HEK293 (cell line): ENCODE data around the gene TXNDC11.
A peak's percentile ranks its signal among the peaks of the same experiment; 100 is the strongest.

Experiments used
- CTCF ChIA-PET: fragments of 350-600 bp; formaldehyde crosslinking; extraction: SDS; loops from one replicate; lab custom pipeline; 2021; ENCODE audit warnings: antibody characterized with exemption; lab: Yijun Ruan, JAX
- POLR2A ChIA-PET: fragments of 300-600 bp; formaldehyde crosslinking; extraction: SDS; loops from one replicate; lab custom pipeline; 2020; ENCODE audit warnings: antibody characterized with exemption, inconsistent platforms; lab: Yijun Ruan, JAX
- H3K27ac ChIP-seq: fragments of 200-500 bp; sonication (Bioruptor generic); 2 replicates; pipeline ENCODE4 v1.5.1; 2014; ENCODE audit warnings: low read depth, low read length, control low read depth, inconsistent platforms; ENCODE audit errors: extremely low read depth
- H3K36me3 ChIP-seq, 2 experiments: fragments of 200-500 bp in 1 of 2; sonication (Bioruptor generic) in 1 of 2; 1 replicate in 1 of 2; 2 replicates in 1 of 2; pipeline ENCODE4 v1.5.1; 2014 to 2017; ENCODE audit warnings: inconsistent platforms in 2 of 2, low read length in 2 of 2; ENCODE audit not compliant: control insufficient read depth in 2 of 2, insufficient read depth in 1 of 2
- H3K4me1 ChIP-seq: fragments of 200-500 bp; sonication (Bioruptor generic); 2 replicates; pipeline ENCODE4 v1.5.1; 2014; ENCODE audit warnings: mild to moderate bottlenecking, low read length, inconsistent platforms; ENCODE audit not compliant: control insufficient read depth, insufficient read depth
- H3K4me3 ChIP-seq: 2 replicates; pipeline ENCODE4 v1.5.1; 2011; ENCODE audit warnings: low read depth, mild to moderate bottlenecking, control low read depth, low read length, moderate library complexity
- H3K9me3 ChIP-seq: fragments of 200-500 bp; sonication (Bioruptor generic); 2 replicates; pipeline ENCODE4 v1.5.1; 2014; ENCODE audit warnings: low read depth, low read length, inconsistent platforms; ENCODE audit not compliant: control insufficient read depth, insufficient read depth
- EGR2 ChIP-seq: fragments of 450-650 bp; formaldehyde crosslinking; IDR thresholded peaks from 2 replicates; pipeline ENCODE4 v1.5.1; 2016; ENCODE audit warnings: low read depth, missing biosample characterization, missing genetic modification characterization
- HOXD13 ChIP-seq: sonication (generic); formaldehyde crosslinking; IDR thresholded peaks from 2 replicates; pipeline ENCODE4 v1.8.0; 2022; ENCODE audit warnings: missing genetic modification reagents, borderline replicate concordance
- KLF8 ChIP-seq: fragments of 450-650 bp; formaldehyde crosslinking; IDR thresholded peaks from 2 replicates; pipeline ENCODE4 v1.5.1; 2016; ENCODE audit warnings: missing biosample characterization, missing genetic modification characterization
- ZEB2 ChIP-seq: fragments of 450-650 bp; formaldehyde crosslinking; IDR thresholded peaks from 2 replicates; pipeline ENCODE4 v1.5.1; 2016; ENCODE audit warnings: missing biosample characterization, missing genetic modification characterization
- ZFHX2 ChIP-seq: fragments of 450-650 bp; formaldehyde crosslinking; conservative IDR thresholded peaks from 2 replicates; pipeline ENCODE4 v1.5.1; 2016; ENCODE audit warnings: missing biosample characterization, missing genetic modification characterization
- ZIC2 ChIP-seq: fragments of 450-650 bp; formaldehyde crosslinking; IDR thresholded peaks from 2 replicates; pipeline ENCODE4 v1.5.1; 2016; ENCODE audit warnings: missing biosample characterization, missing genetic modification characterization
- ZNF112 ChIP-seq: fragments of 450-650 bp; formaldehyde crosslinking; IDR thresholded peaks from 2 replicates; pipeline ENCODE4 v1.5.0; 2017; ENCODE audit warnings: missing biosample characterization, missing genetic modification characterization
- ZNF138 ChIP-seq: fragments of 450-650 bp; formaldehyde crosslinking; IDR thresholded peaks from 2 replicates; pipeline ENCODE4 v1.5.1; 2016; ENCODE audit warnings: missing biosample characterization, missing genetic modification characterization, borderline replicate concordance
- ZNF24 ChIP-seq: fragments of 450-650 bp; formaldehyde crosslinking; IDR thresholded peaks from 2 replicates; pipeline ENCODE4 v1.5.1; 2016; ENCODE audit warnings: missing biosample characterization, missing genetic modification characterization
- ZNF266 ChIP-seq: fragments of 450-650 bp; formaldehyde crosslinking; IDR thresholded peaks from 2 replicates; pipeline ENCODE4 v1.5.1; 2016; ENCODE audit warnings: missing biosample characterization, missing genetic modification characterization, low read depth
- ZNF292 ChIP-seq: fragments of 450-650 bp; formaldehyde crosslinking; IDR thresholded peaks from 2 replicates; pipeline ENCODE4 v1.5.1; 2016; ENCODE audit warnings: low read depth, missing biosample characterization, missing genetic modification characterization, borderline replicate concordance
- ZNF423 ChIP-seq: fragments of 450-650 bp; formaldehyde crosslinking; IDR thresholded peaks from 2 replicates; pipeline ENCODE4 v1.5.1; 2016; ENCODE audit warnings: missing biosample characterization, missing genetic modification characterization
- ZNF530 ChIP-seq: fragments of 450-650 bp; formaldehyde crosslinking; IDR thresholded peaks from 2 replicates; pipeline ENCODE4 v1.5.1; 2016; ENCODE audit warnings: low read depth, missing biosample characterization, missing genetic modification characterization
- ZNF621 ChIP-seq: fragments of 450-650 bp; formaldehyde crosslinking; IDR thresholded peaks from 2 replicates; pipeline ENCODE4 v1.5.1; 2017; ENCODE audit warnings: missing biosample characterization, missing genetic modification characterization
- ZNF658 ChIP-seq: fragments of 450-650 bp; formaldehyde crosslinking; IDR thresholded peaks from 2 replicates; pipeline ENCODE4; 2016; ENCODE audit warnings: missing biosample characterization, missing genetic modification characterization
- ZNF677 ChIP-seq: fragments of 450-650 bp; IDR thresholded peaks from 2 replicates; pipeline ENCODE4 v1.5.0; 2018; ENCODE audit warnings: missing biosample characterization, mild to moderate bottlenecking, missing genetic modification characterization, moderate library complexity
- ZNF777 ChIP-seq: fragments of 450-650 bp; formaldehyde crosslinking; IDR thresholded peaks from 2 replicates; pipeline ENCODE4 v1.5.1; 2017; ENCODE audit warnings: missing biosample characterization, missing genetic modification characterization, borderline replicate concordance
- ZNF792 ChIP-seq: fragments of 450-650 bp; formaldehyde crosslinking; IDR thresholded peaks from 2 replicates; pipeline ENCODE4 v1.5.1; 2016; ENCODE audit warnings: missing biosample characterization, missing genetic modification characterization
- ZSCAN16 ChIP-seq: fragments of 450-650 bp; formaldehyde crosslinking; IDR thresholded peaks from 2 replicates; pipeline ENCODE4 v1.5.1; 2016; ENCODE audit warnings: missing biosample characterization, missing genetic modification characterization
- TF ChIP-seq, protein P1 (sequence below): fragments of 450-650 bp; formaldehyde crosslinking; IDR thresholded peaks from 2 replicates; pipeline ENCODE4 v1.5.1; 2016; ENCODE audit warnings: missing biosample characterization, missing genetic modification characterization
- TF ChIP-seq, protein P2 (sequence below): fragments of 450-650 bp; formaldehyde crosslinking; IDR thresholded peaks from 2 replicates; pipeline ENCODE4 v1.5.1; 2016; ENCODE audit warnings: missing biosample characterization, missing genetic modification characterization

TXNDC11 gene

DNA sequence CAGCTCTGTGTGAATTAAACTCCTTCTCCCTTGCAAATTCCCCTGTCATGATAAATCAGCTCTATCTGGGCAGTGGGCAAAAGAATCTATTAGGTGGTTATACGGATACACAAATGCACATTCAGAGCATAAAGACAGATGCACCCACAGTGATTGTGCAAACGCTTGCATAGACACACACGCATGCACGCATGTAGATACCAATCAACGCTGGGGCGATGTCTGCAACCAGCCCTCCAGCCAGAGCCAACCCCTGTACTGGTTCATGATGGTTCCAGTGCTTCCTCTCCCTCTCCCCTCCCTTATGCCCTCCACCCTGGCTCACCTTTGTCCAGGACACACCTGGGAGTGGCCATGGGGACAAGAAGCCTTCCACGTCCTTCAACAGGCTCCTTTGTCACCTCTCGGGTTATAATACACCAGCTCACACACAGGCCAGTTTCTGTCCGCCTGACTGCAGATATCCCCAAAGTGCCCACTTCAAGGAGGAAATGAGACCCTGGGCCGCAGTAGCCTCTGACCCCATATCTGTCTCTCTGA is 107.5 kb downstream of the TXNDC11 start (continued):
- TF ChIP-seq ZNF530 (tag by site-specific recombination) (no peak), ZSCAN16 (tag by site-specific recombination) (no peak)

DNA sequence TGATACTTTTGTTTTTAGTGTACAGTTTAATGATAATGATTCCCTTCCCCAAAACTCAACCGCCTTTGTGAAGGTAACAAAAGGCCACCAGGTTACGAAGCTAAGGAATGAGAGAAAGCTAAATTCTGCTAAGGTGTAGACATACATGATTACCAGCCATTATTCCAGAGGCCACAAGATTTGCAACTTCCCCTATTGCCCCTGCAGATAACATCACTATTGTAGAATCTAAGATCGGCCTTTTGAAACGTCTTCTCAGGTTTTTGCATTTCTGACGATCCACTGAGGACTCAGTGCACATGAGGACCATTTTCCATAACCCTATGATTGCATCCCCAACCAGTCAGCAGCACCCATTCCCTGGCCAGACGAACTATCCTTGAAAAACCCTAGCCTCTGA is 108.3 kb downstream of the TXNDC11 start:
- no peak overlapping the region for H3K27ac ChIP-seq
- no peaks in the 10 kb centered on the region for H3K9me3 ChIP-seq
- H3K4me3 ChIP-seq = no peak overlapping the region
- TF ChIP-seq ZNF138 (tag by site-specific recombination) (no peak), HOXD13 (CRISPR knock-in tag) (no peak), ZIC2 (tag by site-specific recombination) (no peak), ZNF266 (tag by site-specific recombination) (no peak), ZSCAN16 (tag by site-specific recombination) (no peak)
- ChIA-PET CTCF (interaction anchor here (0.9 kb wide), 1 partner anchor 229 kb away, joined by 3 read pairs; no protein-coding TSS in a partner anchor), POLR2A (no interaction called here)
- no peaks in the 10 kb centered on the region for H3K4me1 ChIP-seq
- H3K36me3 ChIP-seq = no peaks in the 10 kb centered on the region

DNA sequence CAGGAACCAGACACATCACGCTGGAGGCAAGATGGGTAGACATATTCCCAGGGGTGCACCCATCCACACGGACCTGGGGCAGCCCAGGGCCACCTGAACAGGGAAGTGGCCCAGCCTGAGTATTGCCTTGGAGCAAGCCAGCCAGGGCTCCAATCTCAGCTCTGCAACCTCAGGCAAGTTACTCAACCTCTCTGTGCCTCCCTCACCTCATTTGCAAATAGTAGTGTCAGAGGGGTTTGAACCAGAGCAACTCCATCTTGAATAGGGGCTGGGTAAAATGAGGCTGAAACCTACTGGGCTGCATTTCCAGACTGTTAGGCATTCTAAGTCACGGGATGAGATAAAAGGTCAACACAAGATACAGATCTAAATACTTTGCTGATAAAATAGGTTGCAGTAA is 109.5 kb downstream of the TXNDC11 start:
- no peak overlapping the region for H3K27ac ChIP-seq
- no peaks in the 10 kb centered on the region for H3K36me3 ChIP-seq
- CTCF ChIA-PET = interaction anchor here (0.6 kb wide), 1 partner anchor 8 kb away, joined by 4 read pairs; no protein-coding TSS in a partner anchor
- no peaks in the 10 kb centered on the region for H3K9me3 ChIP-seq
- TF ChIP-seq ZNF423 (tag by site-specific recombination) (no peak), ZEB2 (tag by site-specific recombination) (no peak), KLF8 (tag by site-specific recombination) (no peak), ZNF777 (tag by site-specific recombination) (no peak), ZNF792 (tag by site-specific recombination) (no peak), ZNF658 (tag by site-specific recombination) (no peak), ZNF621 (tag by site-specific recombination) (no peak), ZNF677 (no peak), ZNF24 (tag by site-specific recombination) (no peak), ZFHX2 (no peak)
- TF ChIP-seq, protein P1, sequence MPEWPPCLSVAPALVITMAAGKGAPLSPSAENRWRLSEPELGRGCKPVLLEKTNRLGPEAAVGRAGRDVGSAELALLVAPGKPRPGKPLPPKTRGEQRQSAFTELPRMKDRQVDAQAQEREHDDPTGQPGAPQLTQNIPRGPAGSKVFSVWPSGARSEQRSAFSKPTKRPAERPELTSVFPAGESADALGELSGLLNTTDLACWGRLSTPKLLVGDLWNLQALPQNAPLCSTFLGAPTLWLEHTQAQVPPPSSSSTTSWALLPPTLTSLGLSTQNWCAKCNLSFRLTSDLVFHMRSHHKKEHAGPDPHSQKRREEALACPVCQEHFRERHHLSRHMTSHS (tag by site-specific recombination) = no peak
- TF ChIP-seq, protein P2, sequence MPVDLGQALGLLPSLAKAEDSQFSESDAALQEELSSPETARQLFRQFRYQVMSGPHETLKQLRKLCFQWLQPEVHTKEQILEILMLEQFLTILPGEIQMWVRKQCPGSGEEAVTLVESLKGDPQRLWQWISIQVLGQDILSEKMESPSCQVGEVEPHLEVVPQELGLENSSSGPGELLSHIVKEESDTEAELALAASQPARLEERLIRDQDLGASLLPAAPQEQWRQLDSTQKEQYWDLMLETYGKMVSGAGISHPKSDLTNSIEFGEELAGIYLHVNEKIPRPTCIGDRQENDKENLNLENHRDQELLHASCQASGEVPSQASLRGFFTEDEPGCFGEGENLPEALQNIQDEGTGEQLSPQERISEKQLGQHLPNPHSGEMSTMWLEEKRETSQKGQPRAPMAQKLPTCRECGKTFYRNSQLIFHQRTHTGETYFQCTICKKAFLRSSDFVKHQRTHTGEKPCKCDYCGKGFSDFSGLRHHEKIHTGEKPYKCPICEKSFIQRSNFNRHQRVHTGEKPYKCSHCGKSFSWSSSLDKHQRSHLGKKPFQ = no peak
- TF ChIP-seq, all 188 proteins: peak for 0
- POLR2A ChIA-PET = no interaction called here
- H3K4me3 ChIP-seq = no peak overlapping the region
- no peaks in the 10 kb centered on the region for H3K4me1 ChIP-seq

DNA sequence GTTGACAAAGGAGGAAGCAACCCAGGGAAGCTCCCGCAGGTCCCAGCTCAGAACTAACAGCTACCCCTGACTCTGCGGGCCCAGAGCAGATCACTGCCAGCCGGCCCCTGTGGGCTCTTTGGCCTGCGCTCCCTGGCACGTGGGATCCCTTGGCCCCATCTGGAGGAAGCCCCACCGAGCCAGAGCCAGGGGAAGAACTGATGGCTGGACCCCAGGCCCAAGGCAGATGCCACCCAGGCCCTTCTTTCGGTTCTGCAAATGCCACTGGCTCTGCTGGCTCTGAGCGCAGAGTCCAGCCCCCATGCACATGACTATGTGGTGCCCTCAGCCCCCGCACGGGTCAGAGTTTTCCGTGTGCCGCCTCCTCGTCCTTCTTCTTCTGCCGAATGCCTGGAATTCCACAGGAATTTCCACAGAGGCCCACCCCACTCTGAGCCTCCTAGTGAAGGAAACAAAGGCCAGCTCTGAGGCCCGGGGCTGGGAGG is 110.2 kb downstream of the TXNDC11 start:
- TF ChIP-seq EGR2 (tag by site-specific recombination) = peak; percentile 39; the same call in 1 of the 2 replicates
- TF ChIP-seq ZNF112 (tag by site-specific recombination) = no peak
- TF ChIP-seq ZFHX2 = peak; percentile 53
- TF ChIP-seq ZNF292 = no peak
- ChIA-PET CTCF (interaction anchor here (0.6 to 1.1 kb wide), 2 partner anchors 10 to 669 kb away, joined by 3 to 4 read pairs; no protein-coding TSS in a partner anchor), POLR2A (no interaction called here)
- H3K9me3 ChIP-seq = no peaks in the 10 kb centered on the region
- H3K4me3 ChIP-seq = no peak overlapping the region
- H3K4me1 ChIP-seq = no peaks in the 10 kb centered on the region
- H3K36me3 ChIP-seq = no peaks in the 10 kb centered on the region
- no peak overlapping the region for H3K27ac ChIP-seq
